Measurements from ENCODE around the gene C1QTNF1. TPM values are rescaled to one million over a fixed set of nuclear protein-coding genes. Genes with fewer than 3 reads are reported as not detected.
A peak's percentile ranks its signal among the peaks of the same experiment; 100 is the strongest.

Gene C1QTNF1
- total RNA-seq, 2 donors from 2014 or later: 0.31 to 0.88 TPM

- Mint-ChIP-seq H3K4me1 (ENCODE audit: low read depth) (no peaks in the 10 kb centered on the region), H3K9me3 (no peaks in the 10 kb centered on the region), H3K36me3 (ENCODE audit: insufficient read depth in 2 of 2) (peaks cover 0 to 5% of the 10 kb centered on the region in 2 donors), H3K4me3 (no peak overlapping the region), H3K27ac (no peak overlapping the region), H3K27me3 (ENCODE audit: low read depth) (no peaks in the 10 kb centered on the region)
- DNase-seq: no peak
- ATAC-seq (replicated peaks in 1 of 2): no peak
These were observed 61.4 kb downstream of the C1QTNF1 start for GRCh38 chr17:79085154-79085920.

GRCh38 chr17:79085921-79086551, 62.1 kb downstream of the C1QTNF1 start:
- Mint-ChIP-seq H3K27ac (no peak overlapping the region), H3K4me3 (no peak overlapping the region), H3K36me3 (ENCODE audit: insufficient read depth in 2 of 2) (no peaks in the 10 kb centered on the region), H3K4me1 (ENCODE audit: low read depth) (no peaks in the 10 kb centered on the region), H3K27me3 (ENCODE audit: low read depth) (no peaks in the 10 kb centered on the region), H3K9me3 (no peaks in the 10 kb centered on the region)
- ATAC-seq (replicated peaks in 1 of 2): no peak
- no peak for DNase-seq

- Mint-ChIP-seq H3K27ac (no peak overlapping the region), H3K4me1 (ENCODE audit: low read depth) (no peaks in the 10 kb centered on the region), H3K27me3 (ENCODE audit: low read depth) (no peaks in the 10 kb centered on the region), H3K9me3 (no peaks in the 10 kb centered on the region), H3K4me3 (no peak overlapping the region), H3K36me3 (ENCODE audit: insufficient read depth in 2 of 2) (no peaks in the 10 kb centered on the region)
- ATAC-seq (replicated peaks in 1 of 2) (peak in 1 of 2 donors; percentile 2), DNase-seq (no peak)
These were observed 62.8 kb downstream of the C1QTNF1 start for GRCh38 chr17:79086609-79087427.

- no peaks in the 10 kb centered on the region for H3K9me3 Mint-ChIP-seq
- ATAC-seq (replicated peaks in 1 of 2): peak; percentile 75 to 77
- no peaks in the 10 kb centered on the region for H3K4me1 Mint-ChIP-seq (ENCODE audit: low read depth)
- H3K36me3 Mint-ChIP-seq (ENCODE audit: insufficient read depth in 2 of 2): no peaks in the 10 kb centered on the region
- H3K4me3 Mint-ChIP-seq: no peak overlapping the region
- peaks cover 5% of the 10 kb centered on the region for H3K27me3 Mint-ChIP-seq (ENCODE audit: low read depth)
- H3K27ac Mint-ChIP-seq: no peak overlapping the region
- DNase-seq: peak; percentile 71 to 81
These were observed 63.6 kb downstream of the C1QTNF1 start for GRCh38 chr17:79087428-79088143.

GRCh38 chr17:79088247-79088996, 64.5 kb downstream of the C1QTNF1 start:
- no peaks in the 10 kb centered on the region for H3K36me3 Mint-ChIP-seq (ENCODE audit: insufficient read depth in 2 of 2)
- H3K27me3 Mint-ChIP-seq (ENCODE audit: low read depth): peaks cover 10% of the 10 kb centered on the region
- H3K27ac Mint-ChIP-seq: no peak overlapping the region
- DNase-seq (no peak), ATAC-seq (replicated peaks in 1 of 2) (no peak)
- H3K4me1 Mint-ChIP-seq (ENCODE audit: low read depth): peaks cover 5% of the 10 kb centered on the region
- no peak overlapping the region for H3K4me3 Mint-ChIP-seq
- no peaks in the 10 kb centered on the region for H3K9me3 Mint-ChIP-seq

GRCh38 chr17:79088997-79089328, 65.0 kb downstream of the C1QTNF1 start:
- no peak for DNase-seq
- no peak overlapping the region for H3K27ac Mint-ChIP-seq
- no peaks in the 10 kb centered on the region for H3K36me3 Mint-ChIP-seq (ENCODE audit: insufficient read depth in 2 of 2)
- no peak for ATAC-seq (replicated peaks in 1 of 2)
- no peaks in the 10 kb centered on the region for H3K9me3 Mint-ChIP-seq
- peaks cover 10% of the 10 kb centered on the region for H3K27me3 Mint-ChIP-seq (ENCODE audit: low read depth)
- no peak overlapping the region for H3K4me3 Mint-ChIP-seq
- peaks cover 7% of the 10 kb centered on the region for H3K4me1 Mint-ChIP-seq (ENCODE audit: low read depth)

- no peak for DNase-seq
- Mint-ChIP-seq H3K9me3 (no peaks in the 10 kb centered on the region), H3K27me3 (ENCODE audit: low read depth) (peaks cover 10% of the 10 kb centered on the region), H3K27ac (no peak overlapping the region), H3K4me3 (no peak overlapping the region), H3K36me3 (ENCODE audit: insufficient read depth in 2 of 2) (no peaks in the 10 kb centered on the region), H3K4me1 (ENCODE audit: low read depth) (peaks cover 7% of the 10 kb centered on the region)
- no peak for ATAC-seq (replicated peaks in 1 of 2)
These were observed 65.9 kb downstream of the C1QTNF1 start for GRCh38 chr17:79089720-79090442.

- ATAC-seq (replicated peaks in 1 of 2) (no peak), DNase-seq (no peak)
- Mint-ChIP-seq H3K4me3 (no peak overlapping the region), H3K36me3 (ENCODE audit: insufficient read depth in 2 of 2) (no peaks in the 10 kb centered on the region), H3K9me3 (no peaks in the 10 kb centered on the region), H3K27ac (no peak overlapping the region), H3K27me3 (ENCODE audit: low read depth) (peaks cover 10% of the 10 kb centered on the region), H3K4me1 (ENCODE audit: low read depth) (peaks cover 7% of the 10 kb centered on the region)
These were observed 66.7 kb downstream of the C1QTNF1 start for GRCh38 chr17:79090443-79091225.

GRCh38 chr17:79091226-79091670, 67.3 kb downstream of the C1QTNF1 start:
- no peak for ATAC-seq (replicated peaks in 1 of 2)
- Mint-ChIP-seq H3K4me1 (ENCODE audit: low read depth) (peaks cover 7% of the 10 kb centered on the region), H3K27me3 (ENCODE audit: low read depth) (peaks cover 10% of the 10 kb centered on the region), H3K4me3 (no peak overlapping the region), H3K36me3 (ENCODE audit: insufficient read depth in 2 of 2) (no peaks in the 10 kb centered on the region), H3K27ac (no peak overlapping the region), H3K9me3 (no peaks in the 10 kb centered on the region)
- no peak for DNase-seq

- no peaks in the 10 kb centered on the region for H3K9me3 Mint-ChIP-seq
- ATAC-seq (replicated peaks in 1 of 2) (no peak), DNase-seq (no peak)
- peaks cover 8% of the 10 kb centered on the region for H3K4me1 Mint-ChIP-seq (ENCODE audit: low read depth)
- H3K4me3 Mint-ChIP-seq: no peak overlapping the region
- no peak overlapping the region for H3K27ac Mint-ChIP-seq
- no peaks in the 10 kb centered on the region for H3K36me3 Mint-ChIP-seq (ENCODE audit: insufficient read depth in 2 of 2)
- H3K27me3 Mint-ChIP-seq (ENCODE audit: low read depth): peaks cover 12% of the 10 kb centered on the region
These were observed 68.6 kb downstream of the C1QTNF1 start for GRCh38 chr17:79092567-79092966.

- Mint-ChIP-seq H3K27me3 (ENCODE audit: low read depth) (peaks cover 19% of the 10 kb centered on the region), H3K27ac (no peak overlapping the region), H3K4me3 (no peak overlapping the region), H3K9me3 (no peaks in the 10 kb centered on the region), H3K36me3 (ENCODE audit: insufficient read depth in 2 of 2) (no peaks in the 10 kb centered on the region), H3K4me1 (ENCODE audit: low read depth) (peaks cover 12% of the 10 kb centered on the region)
- ATAC-seq (replicated peaks in 1 of 2) (no peak), DNase-seq (no peak)
These were observed 69.3 kb downstream of the C1QTNF1 start for GRCh38 chr17:79093270-79093669.

Data from activated T-cell treated with anti-CD3 and anti-CD28 coated beads, Interleukin-2, amount 50 U/mL, for 72 hours (primary cell).